Stimulated activated CD4-positive, alpha-beta T cell treated with anti-CD3 and anti-CD28 coated beads, TNF-alpha, amount 100 ng/mL, for 48 hours (primary cell): ENCODE measurements around the gene GTF2A1.
"Not testable (repeated sequence)": the region's sequence is repeated elsewhere in the genome, so short reads cannot be mapped to it uniquely, and the experiment has no call there.

Experiments used
- DNase-seq, 3 donors: peaks; one replicate each; pipeline ENCODE4 v3.0.0-alpha.2; 2020; ENCODE audit warnings: low read depth in 3 of 3

The GTF2A1 gene

GRCh38 chr14:81220830-81221578, at the start of gene GTF2A1:
Gene GTF2A1 (minus strand): TSS chr14:81220959. CDS start chr14:81220518, 441 bp downstream.
- peak; percentile 82 to 92 (median 89) for DNase-seq

GRCh38 chr14:81269979-81270375, 49.2 kb upstream of the GTF2A1 start:
- DNase-seq: no peak

- DNase-seq: peak in 1 of 3 donors; percentile 4
Observed at GRCh38 chr14:81269100-81269978, 48.6 kb upstream of the GTF2A1 start.

- DNase-seq: no peak
Observed at GRCh38 chr14:81268016-81268416, 47.3 kb upstream of the GTF2A1 start.

GRCh38 chr14:81265636-81266169, 44.9 kb upstream of the GTF2A1 start:
- no peak for DNase-seq

- no peak for DNase-seq
Observed at GRCh38 chr14:81264671-81265070, 43.9 kb upstream of the GTF2A1 start.

GRCh38 chr14:81263777-81264410, 43.1 kb upstream of the GTF2A1 start:
- no peak for DNase-seq

GRCh38 chr14:81261176-81261575, 40.4 kb upstream of the GTF2A1 start:
- DNase-seq: no peak

GRCh38 chr14:81260732-81261131, 40.0 kb upstream of the GTF2A1 start:
- DNase-seq: no peak

GRCh38 chr14:81256289-81256960, 35.7 kb upstream of the GTF2A1 start:
- no peak for DNase-seq

GRCh38 chr14:81252278-81252677, 31.5 kb upstream of the GTF2A1 start:
- no peak for DNase-seq

- DNase-seq: no peak
Observed at GRCh38 chr14:81247271-81247766, 26.6 kb upstream of the GTF2A1 start.

GRCh38 chr14:81246461-81247270, 25.9 kb upstream of the GTF2A1 start:
- no peak for DNase-seq

- DNase-seq: no peak
Observed at GRCh38 chr14:81245771-81246170, 25.0 kb upstream of the GTF2A1 start.

- not testable (repeated sequence) for DNase-seq
Observed at GRCh38 chr14:81244431-81244830, 23.7 kb upstream of the GTF2A1 start.

- DNase-seq: no peak
Observed at GRCh38 chr14:81243499-81243898, 22.7 kb upstream of the GTF2A1 start.

- not testable (repeated sequence) for DNase-seq
Observed at GRCh38 chr14:81236849-81237248, 16.1 kb upstream of the GTF2A1 start.

- no peak for DNase-seq
Observed at GRCh38 chr14:81236138-81236537, 15.4 kb upstream of the GTF2A1 start.

GRCh38 chr14:81235096-81235495, 14.3 kb upstream of the GTF2A1 start:
- no peak for DNase-seq

- no peak for DNase-seq
Observed at GRCh38 chr14:81234278-81234677, 13.5 kb upstream of the GTF2A1 start.
